ENCODE results near the gene GALNT2.

- no peak for TF ChIP-seq CTCF (conservative IDR thresholded peaks at IDR 0.05; ENCODE audit: low read length)
- no peak for TF ChIP-seq EZH2phosphoT487 (IDR thresholded peaks at IDR 0.05; ENCODE audit: borderline replicate concordance)
These were observed 29.8 kb upstream of the GALNT2 start for GRCh38 chr1:230037261-230037660.
